Tibial artery (tissue), 4 donors: ENCODE results near the gene DOCK1.

Experiments used
- DNase-seq, 2 donors: peaks; one replicate each; pipeline ENCODE4 v3.0.0-alpha.2; 2019
- H3K27ac ChIP-seq, 2 donors: fragments of 200-600 bp; sonication (generic) in 1 of 2; 1 replicate in 1 of 2; 2 replicates in 1 of 2; pipeline ENCODE4 v1.5.1; 2018 to 2019; ENCODE audit warnings: mild to moderate bottlenecking in 1 of 2
- H3K27me3 ChIP-seq, 2 donors: fragments of 200-600 bp; sonication (generic) in 1 of 2; one replicate each; pipeline versions ENCODE4 v1.5.1 to v1.6.0; 2016 to 2019
- H3K36me3 ChIP-seq, 3 donors: fragments of 200-600 bp; sonication (generic) in 2 of 3; one replicate each; pipeline ENCODE4 v1.5.1; 2016 to 2019; ENCODE audit warnings: mild to moderate bottlenecking in 2 of 3
- H3K4me1 ChIP-seq, 4 donors: fragments of 200-600 bp; sonication (generic) in 2 of 4; 1 replicate in 3 of 4; 2 replicates in 1 of 4; pipeline ENCODE4 v1.5.1; 2016 to 2019
- H3K4me3 ChIP-seq, 2 donors: fragments of 200-600 bp; sonication (generic) in 1 of 2; 1 replicate in 1 of 2; 2 replicates in 1 of 2; pipeline ENCODE4 v1.5.1; 2018 to 2019; ENCODE audit warnings: mild to moderate bottlenecking in 2 of 2
- H3K9me3 ChIP-seq, 3 donors: fragments of 200-600 bp; sonication (generic) in 1 of 3; one replicate each; pipeline ENCODE4 v1.5.1; 2016 to 2019
- intact Hi-C: fragments of 100-400 bp; cut with DNase I; formaldehyde crosslinking; loops from one replicate; pipeline ENCODE4 v1.15.0; 2023; ENCODE audit warnings: low total_unique reads
- TF ChIP-seq, protein P1 (sequence below), 2 experiments: fragments of 200-600 bp in 1 of 2; fragments of 450-650 bp in 1 of 2; IDR thresholded peaks; one replicate each; pipeline ENCODE4 v1.5.1; 2017 to 2019; ENCODE audit warnings: antibody characterized with exemption in 2 of 2, mild to moderate bottlenecking in 1 of 2, moderate library complexity in 1 of 2

The DOCK1 gene

DNA sequence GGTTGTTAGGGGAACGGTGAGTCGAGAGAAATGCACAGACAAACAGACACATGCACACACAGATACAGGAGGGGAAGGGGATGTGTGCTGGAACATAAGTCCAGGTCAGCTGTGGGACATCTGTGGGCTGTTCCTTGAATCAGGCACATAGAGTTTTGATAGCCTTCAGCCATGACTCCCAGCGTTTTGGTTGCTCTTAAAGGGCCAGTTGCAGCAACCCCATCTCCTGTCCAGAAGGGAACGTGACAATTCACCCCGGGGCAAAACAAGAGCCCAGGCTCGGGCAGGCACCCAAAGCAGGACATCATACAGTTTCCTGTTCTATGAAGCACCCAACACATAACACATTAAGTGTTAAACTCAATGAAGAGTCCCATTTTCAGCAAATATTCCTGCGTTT is 281.6 kb downstream of the DOCK1 start:
- TF ChIP-seq, protein P1, sequence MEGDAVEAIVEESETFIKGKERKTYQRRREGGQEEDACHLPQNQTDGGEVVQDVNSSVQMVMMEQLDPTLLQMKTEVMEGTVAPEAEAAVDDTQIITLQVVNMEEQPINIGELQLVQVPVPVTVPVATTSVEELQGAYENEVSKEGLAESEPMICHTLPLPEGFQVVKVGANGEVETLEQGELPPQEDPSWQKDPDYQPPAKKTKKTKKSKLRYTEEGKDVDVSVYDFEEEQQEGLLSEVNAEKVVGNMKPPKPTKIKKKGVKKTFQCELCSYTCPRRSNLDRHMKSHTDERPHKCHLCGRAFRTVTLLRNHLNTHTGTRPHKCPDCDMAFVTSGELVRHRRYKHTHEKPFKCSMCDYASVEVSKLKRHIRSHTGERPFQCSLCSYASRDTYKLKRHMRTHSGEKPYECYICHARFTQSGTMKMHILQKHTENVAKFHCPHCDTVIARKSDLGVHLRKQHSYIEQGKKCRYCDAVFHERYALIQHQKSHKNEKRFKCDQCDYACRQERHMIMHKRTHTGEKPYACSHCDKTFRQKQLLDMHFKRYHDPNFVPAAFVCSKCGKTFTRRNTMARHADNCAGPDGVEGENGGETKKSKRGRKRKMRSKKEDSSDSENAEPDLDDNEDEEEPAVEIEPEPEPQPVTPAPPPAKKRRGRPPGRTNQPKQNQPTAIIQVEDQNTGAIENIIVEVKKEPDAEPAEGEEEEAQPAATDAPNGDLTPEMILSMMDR (IDR thresholded peaks at IDR 0.05): no peak
- Histone ChIP-seq H3K36me3 (no peaks in the 10 kb centered on the region), H3K27me3 (no peaks in the 10 kb centered on the region), H3K27ac (no peak overlapping the region), H3K4me3 (no peak overlapping the region), H3K9me3 (no peaks in the 10 kb centered on the region), H3K4me1 (no peaks in the 10 kb centered on the region)
- intact Hi-C loops: no loop called here
- no peak for DNase-seq

DNA sequence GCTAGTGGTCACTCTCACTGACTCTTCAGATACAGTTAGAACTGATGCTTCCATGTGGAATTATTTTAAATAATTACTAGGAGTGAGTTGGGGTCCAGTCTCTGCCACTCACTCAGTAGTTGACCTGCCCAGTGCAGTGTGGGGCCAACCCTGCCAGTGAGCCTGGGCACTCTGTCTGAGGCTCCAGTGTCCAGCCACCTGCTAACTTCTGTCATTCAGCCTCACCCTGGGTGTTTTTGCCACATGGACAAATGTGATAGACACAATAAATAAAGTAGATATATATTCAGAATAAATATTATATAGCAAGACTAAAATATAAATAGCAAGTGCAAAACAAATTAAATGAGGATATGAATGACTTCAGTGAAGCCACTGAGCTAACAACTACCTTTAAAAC is 284.0 kb downstream of the DOCK1 start:
- DNase-seq: no peak
- Histone ChIP-seq H3K4me3 (no peak overlapping the region), H3K27me3 (no peaks in the 10 kb centered on the region), H3K4me1 (no peaks in the 10 kb centered on the region), H3K27ac (no peak overlapping the region), H3K9me3 (no peaks in the 10 kb centered on the region), H3K36me3 (no peaks in the 10 kb centered on the region)
- intact Hi-C loops: no loop called here
- TF ChIP-seq, protein P1 (IDR thresholded peaks at IDR 0.05): no peak

DNA sequence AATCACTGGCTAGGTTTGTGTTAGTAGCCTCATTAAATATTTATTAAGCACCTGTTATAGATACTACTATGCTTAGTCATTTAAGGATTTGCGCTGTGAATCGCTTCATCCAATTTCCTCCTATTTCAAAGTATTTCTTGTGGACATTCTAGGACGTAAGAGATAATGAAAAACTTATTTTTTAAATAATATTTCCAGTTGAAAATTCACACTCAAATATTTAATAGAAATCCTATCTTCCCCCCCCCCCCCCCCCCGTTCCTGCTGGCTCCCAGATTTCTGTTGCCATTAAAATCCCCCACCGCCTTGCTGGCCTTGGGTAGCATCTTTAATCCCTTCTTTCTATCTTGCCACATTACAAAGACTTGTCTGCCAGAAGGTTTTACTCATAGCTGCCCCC is 285.2 kb downstream of the DOCK1 start:
- intact Hi-C loops: no loop called here
- no peak overlapping the region for H3K4me3 ChIP-seq
- TF ChIP-seq, protein P1 (IDR thresholded peaks at IDR 0.05): no peak

DNA sequence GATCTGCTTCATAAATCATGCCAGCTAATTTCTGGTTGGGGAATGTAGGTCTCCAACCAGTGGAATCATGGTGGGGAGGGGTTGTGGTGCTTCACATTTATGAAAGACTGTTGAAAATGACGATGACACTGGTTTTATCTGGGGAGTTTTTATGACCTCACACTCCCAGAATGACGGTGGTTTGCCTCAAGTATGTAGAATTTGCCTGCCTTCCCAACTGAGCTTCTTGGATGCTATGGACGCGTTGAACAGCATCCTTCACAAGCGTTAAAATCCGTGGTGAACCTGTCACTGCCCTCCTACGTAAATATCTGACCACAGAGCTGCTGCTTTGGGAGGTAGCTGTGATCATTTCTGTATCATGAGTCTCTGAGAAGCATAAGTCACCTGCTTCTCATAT is 287.9 kb downstream of the DOCK1 start:
- no peaks in the 10 kb centered on the region for H3K36me3 ChIP-seq
- H3K4me1 ChIP-seq: peaks cover 0 to 23% (median 18%) of the 10 kb centered on the region in 4 donors
- no peaks in the 10 kb centered on the region for H3K9me3 ChIP-seq
- H3K4me3 ChIP-seq: no peak overlapping the region
- TF ChIP-seq, protein P1 (IDR thresholded peaks at IDR 0.05): no peak
- no peak for DNase-seq
- H3K27ac ChIP-seq: no peak overlapping the region
- intact Hi-C loops: no loop called here
- peaks cover 0 to 3% of the 10 kb centered on the region in 2 donors for H3K27me3 ChIP-seq

More for the DNA sequence above, 285.2 kb downstream of the DOCK1 start:
- Histone ChIP-seq H3K9me3 (no peaks in the 10 kb centered on the region), H3K36me3 (no peaks in the 10 kb centered on the region), H3K27me3 (peaks cover 0 to 3% of the 10 kb centered on the region in 2 donors), H3K4me1 (peaks cover 0 to 11% (median 8%) of the 10 kb centered on the region in 4 donors), H3K27ac (no peak overlapping the region)
- no peak for DNase-seq

DNA sequence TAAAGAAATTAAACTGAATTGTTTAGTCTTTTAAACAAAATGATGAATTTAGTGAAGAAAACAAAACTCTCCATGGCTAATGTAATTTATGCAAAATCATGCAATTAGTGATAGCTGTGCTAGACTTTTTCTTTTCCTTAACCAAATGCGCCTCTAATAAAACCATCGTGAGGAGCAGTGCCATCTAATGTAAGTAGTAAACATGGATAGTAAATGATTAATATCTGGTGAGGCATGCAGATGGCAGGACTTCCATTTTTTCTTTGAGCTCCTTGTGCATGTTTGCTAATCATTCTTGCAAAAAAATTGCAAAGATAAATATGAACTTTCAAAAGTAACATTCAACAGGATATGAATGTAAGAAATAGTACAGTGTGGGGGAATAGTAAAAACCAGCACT is 288.9 kb downstream of the DOCK1 start:
- H3K36me3 ChIP-seq: no peaks in the 10 kb centered on the region
- H3K4me1 ChIP-seq: peaks cover 0 to 23% (median 18%) of the 10 kb centered on the region in 4 donors
- no peaks in the 10 kb centered on the region for H3K9me3 ChIP-seq
- intact Hi-C loops: no loop called here
- H3K27me3 ChIP-seq: peaks cover 0 to 3% of the 10 kb centered on the region in 2 donors
- TF ChIP-seq, protein P1 (IDR thresholded peaks at IDR 0.05): no peak
- no peak overlapping the region for H3K27ac ChIP-seq
- H3K4me3 ChIP-seq: no peak overlapping the region
- DNase-seq: no peak

DNA sequence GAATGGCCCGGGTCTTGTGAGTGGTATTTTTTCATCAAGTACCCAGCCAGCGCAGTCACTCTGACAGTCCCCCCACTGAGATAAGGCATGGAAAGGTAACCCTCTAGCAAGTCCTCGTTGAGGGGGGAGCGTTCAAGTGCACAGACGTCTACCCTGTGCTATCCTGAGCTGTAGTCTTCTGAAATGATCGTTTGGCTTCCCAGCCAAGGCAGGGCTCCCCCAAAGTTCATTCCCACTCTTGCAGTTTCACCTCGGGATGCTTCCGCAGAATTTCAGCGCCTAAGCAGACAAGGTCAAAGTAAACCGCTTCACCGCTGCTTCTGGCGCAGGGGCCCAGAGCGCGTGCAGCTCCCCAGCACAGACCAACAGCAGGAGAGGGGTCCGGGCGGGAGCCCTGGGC is 289.4 kb downstream of the DOCK1 start:
- peak overlapping the region; percentile 40 to 51 for H3K4me3 ChIP-seq
- H3K36me3 ChIP-seq: no peaks in the 10 kb centered on the region
- no peaks in the 10 kb centered on the region for H3K9me3 ChIP-seq
- H3K27me3 ChIP-seq: peaks cover 0 to 3% of the 10 kb centered on the region in 2 donors
- no peak overlapping the region for H3K27ac ChIP-seq
- TF ChIP-seq, protein P1 (IDR thresholded peaks at IDR 0.05): no peak
- peaks cover 0 to 23% (median 18%) of the 10 kb centered on the region in 4 donors for H3K4me1 ChIP-seq
- intact Hi-C loops: no loop called here
- DNase-seq: no peak
